GM03348 (cell line): ENCODE results near the gene YAP1.

Source experiments
- DNase-seq: peaks from one replicate; pipeline ENCODE4 v3.0.0; 2012; ENCODE audit warnings: low spot score

The YAP1 gene

GRCh38 chr11:102279641-102280170, 169.5 kb downstream of the YAP1 start:
- DNase-seq: peak; percentile 57

GRCh38 chr11:102280245-102280833, 170.1 kb downstream of the YAP1 start:
- DNase-seq: no peak
